B cell (primary cell): Measurements from ENCODE around the gene RPH3AL. TPM values are rescaled to one million over a fixed set of nuclear protein-coding genes. Genes with fewer than 3 reads are reported as not detected.
"Not testable (repeated sequence)": the region's sequence is repeated elsewhere in the genome, so short reads cannot be mapped to it uniquely, and the experiment has no call there.

Experiments
- ATAC-seq: fragments of 200-7000 bp; cut with Tn5 transposase; one replicate; pipeline ENCODE4 v1.10.0; 2021; ENCODE audit warnings: low read depth, mild to moderate bottlenecking, moderate number of reproducible peaks, moderate library complexity
- CTCF ChIA-PET: fragments of 350-600 bp; sonication (Branson Sonifier 250); formaldehyde crosslinking; loops from one replicate; lab custom pipeline; 2021; ENCODE audit warnings: antibody characterized with exemption, inconsistent platforms; lab: Charles Lee
- POLR2A ChIA-PET: fragments of 350-600 bp; sonication (Branson Sonifier 250); formaldehyde crosslinking; loops from one replicate; lab custom pipeline; 2021; ENCODE audit warnings: antibody characterized with exemption; lab: Charles Lee
- DNase-seq: peaks from one replicate; pipeline ENCODE4 v3.0.0; 2013
- H2AFZ ChIP-seq: 2 replicates; pipeline ENCODE4 v1.6.1; 2012; ENCODE audit warnings: mild to moderate bottlenecking, low read depth, low read length; ENCODE audit not compliant: insufficient read depth, poor library complexity, severe bottlenecking
- H3K27ac ChIP-seq, 2 donors: 1 replicate in 1 of 2; 2 replicates in 1 of 2; pipeline ENCODE4 v1.5.1; 2012 to 2013; ENCODE audit warnings: low read length in 2 of 2, mild to moderate bottlenecking in 2 of 2, moderate library complexity in 1 of 2
- H3K27me3 ChIP-seq, 4 experiments: fragments of 200-600 bp in 1 of 4; sonication (generic) in 1 of 4; replicated peaks in 1 of 4; 1 replicate in 2 of 4; 2 replicates in 2 of 4; pipeline versions ENCODE4 v1.6.1 to v1.7.0; 2013 to 2016; ENCODE audit warnings: low read length in 3 of 4, mild to moderate bottlenecking in 2 of 4, mixed read lengths in 1 of 4, moderate library complexity in 1 of 4; ENCODE audit not compliant: insufficient read depth in 4 of 4, control insufficient read depth in 3 of 4; ENCODE audit errors: control extremely low read depth in 1 of 4
- H3K36me3 ChIP-seq, 2 experiments: replicated peaks in 1 of 2; 1 replicate in 1 of 2; 2 replicates in 1 of 2; pipeline versions ENCODE4 v1.6.1 to v1.7.1; 2013; ENCODE audit warnings: low read length in 1 of 2; ENCODE audit not compliant: insufficient read depth in 2 of 2, control insufficient read depth in 1 of 2; ENCODE audit errors: control extremely low read depth in 1 of 2, extremely low read depth in 1 of 2
- H3K4me1 ChIP-seq, 2 donors: fragments of 200-600 bp in 1 of 2; sonication (generic) in 1 of 2; 1 replicate in 1 of 2; 2 replicates in 1 of 2; pipeline versions ENCODE4 v1.5.1 to v1.6.1; 2013 to 2017; ENCODE audit warnings: low read length in 2 of 2; ENCODE audit not compliant: control insufficient read depth in 2 of 2, insufficient read depth in 2 of 2
- H3K4me2 ChIP-seq: replicated peaks from 2 replicates; pipeline ENCODE3; 2012; ENCODE audit warnings: mild to moderate bottlenecking, low read depth, low read length; ENCODE audit not compliant: poor library complexity, severe bottlenecking
- H3K4me3 ChIP-seq, 5 experiments: fragments of 200-600 bp in 1 of 5; sonication (generic) in 1 of 5; 1 replicate in 3 of 5; 2 replicates in 2 of 5; pipeline versions ENCODE4 v1.5.1 to v1.7.0; 2011 to 2016; ENCODE audit warnings: low read length in 4 of 5, mild to moderate bottlenecking in 4 of 5, low read depth in 2 of 5, control low read depth in 1 of 5, moderate library complexity in 1 of 5; ENCODE audit not compliant: insufficient read depth in 1 of 5; ENCODE audit errors: control extremely low read depth in 1 of 5, extremely low read depth in 1 of 5
- H3K79me2 ChIP-seq: fragments of 200-600 bp; sonication (generic); one replicate; pipeline ENCODE4 v1.6.0; 2016; ENCODE audit warnings: low read length; ENCODE audit not compliant: control insufficient read depth, insufficient read depth
- H3K9ac ChIP-seq: fragments of 200-600 bp; sonication (generic); 2 replicates; pipeline ENCODE4 v1.6.1; 2017; ENCODE audit warnings: mild to moderate bottlenecking, low read length, moderate library complexity
- H3K9me3 ChIP-seq, 3 donors: one replicate each; pipeline versions ENCODE4 v1.6.1 to v1.7.1; 2013; ENCODE audit warnings: low read length in 2 of 3; ENCODE audit not compliant: control insufficient read depth in 2 of 3, insufficient read depth in 1 of 3; ENCODE audit errors: control extremely low read depth in 1 of 3
- H4K20me1 ChIP-seq: 2 replicates; pipeline ENCODE4 v1.6.0; 2012; ENCODE audit warnings: mild to moderate bottlenecking, low read length; ENCODE audit not compliant: insufficient read depth, control insufficient read depth, poor library complexity, severe bottlenecking
- H3K27ac Mint-ChIP-seq: one replicate; pipeline ENCODE4 v1.8.0; 2021; ENCODE audit warnings: mixed read lengths
- H3K27me3 Mint-ChIP-seq: one replicate; pipeline ENCODE4 v1.8.0; 2021; ENCODE audit warnings: mixed read lengths
- H3K4me1 Mint-ChIP-seq: one replicate; pipeline ENCODE4 v1.8.0; 2021; ENCODE audit warnings: mixed read lengths
- H3K4me3 Mint-ChIP-seq: one replicate; pipeline ENCODE4 v1.8.0; 2021; ENCODE audit warnings: mixed read lengths
- H3K9me3 Mint-ChIP-seq: one replicate; pipeline ENCODE4 v1.8.0; 2022; ENCODE audit warnings: mixed read lengths; ENCODE audit not compliant: insufficient read depth
- EZH2 ChIP-seq: IDR thresholded peaks from 2 replicates; pipeline ENCODE4 v1.6.1; 2012; ENCODE audit warnings: borderline replicate concordance, low read depth, mild to moderate bottlenecking, moderate library complexity, low read length; ENCODE audit not compliant: insufficient read depth, poor library complexity, severe bottlenecking
- WGBS: methylation state at CpG from one replicate; pipeline ENCODE4 v1.1.5; 2013; ENCODE audit warnings: missing lambda C conversion rate; ENCODE audit not compliant: insufficient coverage; 5-methylcytosine and 5-hydroxymethylcytosine counted together
- intact Hi-C: fragments of 100-400 bp; cut with micrococcal nuclease; formaldehyde crosslinking; loops from one replicate; pipeline ENCODE4 v1.10.0; 2022
- polyA plus RNA-seq: library from polyadenylated mRNA; depleted of rRNA; stranded (reverse); fragments of >200 nt; gene quantifications from 2 replicates; pipeline ENCODE4 v1.2.3, GENCODE V29; 2012
- total RNA-seq, 2 donors: library from RNA; stranded (reverse); fragments of 120-200 nt in 1 of 2; gene quantifications; 1 replicate in 1 of 2; 2 replicates in 1 of 2; pipeline versions ENCODE4 v1.2.3 to v1.2.4, GENCODE V29; 2013 to 2022
- TF ChIP-seq, protein P1 (sequence below): fragments of 200-600 bp; IDR thresholded peaks from one replicate; pipeline ENCODE4 v1.8.0; 2022; ENCODE audit warnings: antibody characterized with exemption, mild to moderate bottlenecking

RPH3AL gene
- total and polyA plus RNA-seq, 2 donors (not counting 1 experiment from before 2014, with no cell fraction given), result 10.8 to 13.3 TPM

DNA sequence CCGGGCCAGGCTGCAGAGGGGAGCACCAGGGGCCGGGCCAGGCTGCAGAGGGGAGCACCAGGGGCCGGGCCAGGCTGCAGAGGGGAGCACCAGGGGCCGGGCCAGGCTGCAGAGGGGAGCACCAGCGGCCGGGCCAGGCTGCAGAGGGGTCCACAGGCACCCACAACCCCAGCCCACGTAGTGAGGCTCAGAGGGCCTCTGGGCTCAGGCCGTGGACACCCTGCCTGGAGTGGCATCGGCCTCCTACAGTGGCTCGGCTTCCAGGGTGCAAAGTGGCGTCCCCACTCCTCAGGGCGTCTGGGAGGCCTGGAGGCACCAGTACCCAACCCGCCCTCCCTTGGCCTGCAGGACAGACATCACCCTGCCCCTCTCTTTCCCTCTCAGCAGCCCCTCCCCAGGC lies 180.7 kb downstream of the RPH3AL start:
- Histone ChIP-seq H3K27me3 (no peaks in the 10 kb centered on the region), H3K4me3 (no peak overlapping the region), H3K9me3 (no peaks in the 10 kb centered on the region), H3K36me3 (no peaks in the 10 kb centered on the region), H2AFZ (no peak overlapping the region), H3K4me1 (no peaks in the 10 kb centered on the region), H3K79me2 (no peaks in the 10 kb centered on the region), H3K9ac (no peak overlapping the region), H3K27ac (no peak overlapping the region), H4K20me1 (no peaks in the 10 kb centered on the region), H3K4me2 (no peak overlapping the region)
- ChIA-PET POLR2A (no interaction called here), CTCF (no interaction called here)
- no peak for DNase-seq
- TF ChIP-seq, protein P1, sequence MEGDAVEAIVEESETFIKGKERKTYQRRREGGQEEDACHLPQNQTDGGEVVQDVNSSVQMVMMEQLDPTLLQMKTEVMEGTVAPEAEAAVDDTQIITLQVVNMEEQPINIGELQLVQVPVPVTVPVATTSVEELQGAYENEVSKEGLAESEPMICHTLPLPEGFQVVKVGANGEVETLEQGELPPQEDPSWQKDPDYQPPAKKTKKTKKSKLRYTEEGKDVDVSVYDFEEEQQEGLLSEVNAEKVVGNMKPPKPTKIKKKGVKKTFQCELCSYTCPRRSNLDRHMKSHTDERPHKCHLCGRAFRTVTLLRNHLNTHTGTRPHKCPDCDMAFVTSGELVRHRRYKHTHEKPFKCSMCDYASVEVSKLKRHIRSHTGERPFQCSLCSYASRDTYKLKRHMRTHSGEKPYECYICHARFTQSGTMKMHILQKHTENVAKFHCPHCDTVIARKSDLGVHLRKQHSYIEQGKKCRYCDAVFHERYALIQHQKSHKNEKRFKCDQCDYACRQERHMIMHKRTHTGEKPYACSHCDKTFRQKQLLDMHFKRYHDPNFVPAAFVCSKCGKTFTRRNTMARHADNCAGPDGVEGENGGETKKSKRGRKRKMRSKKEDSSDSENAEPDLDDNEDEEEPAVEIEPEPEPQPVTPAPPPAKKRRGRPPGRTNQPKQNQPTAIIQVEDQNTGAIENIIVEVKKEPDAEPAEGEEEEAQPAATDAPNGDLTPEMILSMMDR, result no peak
- ATAC-seq, result no peak
- no peaks in the 10 kb centered on the region for H3K9me3 Mint-ChIP-seq
- H3K27ac Mint-ChIP-seq, result no peak overlapping the region
- H3K4me1 Mint-ChIP-seq, result no peaks in the 10 kb centered on the region
- 90% methylated on average over 12 of the region's 13 CpGs for WGBS
- peaks cover 12% of the 10 kb centered on the region for H3K27me3 Mint-ChIP-seq
- H3K4me3 Mint-ChIP-seq, result no peak overlapping the region
- intact Hi-C loops, result no loop called here

DNA sequence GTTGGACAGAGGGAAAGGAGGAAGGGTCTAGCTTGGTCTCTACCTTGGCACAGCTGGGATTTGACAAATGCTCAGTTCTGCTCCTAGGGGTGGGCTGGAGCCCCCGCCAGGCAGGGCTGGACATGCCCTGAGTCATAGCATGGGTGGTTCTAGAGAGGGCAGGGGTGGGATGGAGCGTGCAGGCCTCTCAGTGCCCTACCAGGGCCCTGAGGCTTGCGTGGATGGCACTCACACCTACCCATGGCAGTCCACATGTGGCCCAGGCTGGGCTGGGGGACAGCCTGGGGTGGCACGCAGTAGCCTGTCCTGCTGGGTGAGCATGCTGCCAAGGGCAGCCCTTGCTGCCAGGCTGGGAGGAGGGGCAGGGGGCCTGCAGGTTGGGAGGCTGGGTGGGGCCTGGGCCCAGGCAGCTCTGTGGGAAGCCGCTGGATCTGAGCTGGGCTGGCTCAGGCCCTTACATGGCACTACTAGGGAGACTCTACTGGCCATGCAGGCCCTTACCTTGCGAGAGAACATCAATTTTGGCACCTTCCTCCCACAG lies 182.4 kb downstream of the RPH3AL start:
- TF ChIP-seq EZH2, result no peak
- TF ChIP-seq, protein P1, result no peak
- WGBS, result 83% methylated on average over 5 of the region's 6 CpGs
- no peak overlapping the region for H2AFZ ChIP-seq
- POLR2A ChIA-PET, result no interaction called here
- H3K27me3 ChIP-seq, result no peaks in the 10 kb centered on the region
- no peak overlapping the region for H3K27ac ChIP-seq
- no peaks in the 10 kb centered on the region for H3K79me2 ChIP-seq
- Mint-ChIP-seq H3K9me3 (no peaks in the 10 kb centered on the region), H3K4me3 (no peak overlapping the region), H3K27ac (no peak overlapping the region), H3K27me3 (peaks cover 12% of the 10 kb centered on the region), H3K4me1 (no peaks in the 10 kb centered on the region)
- no peak overlapping the region for H3K4me3 ChIP-seq
- no peaks in the 10 kb centered on the region for H4K20me1 ChIP-seq
- ATAC-seq, result no peak
- CTCF ChIA-PET, result no interaction called here
- H3K9me3 ChIP-seq, result no peaks in the 10 kb centered on the region
- intact Hi-C loops, result no loop called here
- no peak overlapping the region for H3K9ac ChIP-seq
- no peaks in the 10 kb centered on the region for H3K36me3 ChIP-seq
- DNase-seq, result no peak
- H3K4me1 ChIP-seq, result no peaks in the 10 kb centered on the region
- H3K4me2 ChIP-seq, result no peak overlapping the region

DNA sequence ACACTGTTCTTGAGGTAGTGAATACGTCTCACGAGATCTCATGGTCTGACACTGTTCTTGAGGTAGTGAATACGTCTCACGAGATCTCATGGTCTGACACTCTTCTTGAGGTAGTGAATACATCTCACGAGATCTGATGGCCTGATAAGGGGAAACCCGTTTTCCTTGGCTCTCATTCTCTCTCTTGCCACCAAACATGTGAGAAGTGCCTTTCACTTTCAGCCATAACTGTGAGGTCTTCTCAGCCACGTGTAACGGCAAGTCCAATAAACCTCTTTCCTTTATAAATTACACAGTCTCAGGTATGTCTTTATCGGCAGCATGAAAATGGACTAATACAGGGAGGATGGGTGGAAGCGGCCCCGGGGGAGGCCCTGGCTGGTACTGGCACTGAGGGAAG lies 184.0 kb downstream of the RPH3AL start:
- WGBS, result 69% methylated on average over 4 of the region's 11 CpGs
- H3K9ac ChIP-seq, H3K4me1 Mint-ChIP-seq, POLR2A ChIA-PET, H3K36me3 ChIP-seq, H3K4me2 ChIP-seq, H4K20me1 ChIP-seq, ATAC-seq, H3K27ac Mint-ChIP-seq, H3K27me3 Mint-ChIP-seq, DNase-seq, H3K27ac ChIP-seq, H3K79me2 ChIP-seq, H3K9me3 ChIP-seq, CTCF ChIA-PET, H3K4me3 Mint-ChIP-seq, intact Hi-C loops, H3K4me1 ChIP-seq, H2AFZ ChIP-seq, H3K27me3 ChIP-seq, H3K9me3 Mint-ChIP-seq, H3K4me3 ChIP-seq: not testable (repeated sequence)
